Activated CD4-positive, alpha-beta T cell treated with anti-CD3 and anti-CD28 coated beads for 4 hours (primary cell): Measurements from ENCODE around the gene GALNT9.
"Not testable (repeated sequence)": the region's sequence is repeated elsewhere in the genome, so short reads cannot be mapped to it uniquely, and the experiment has no call there.

Experiments
- DNase-seq, 2 donors: peaks; one replicate each; pipeline ENCODE4 v3.0.0-alpha.2; 2020

The GALNT9 gene

GRCh38 chr12:132278401-132279183 is 50.8 kb downstream of the GALNT9 start:
- DNase-seq, result no peak

GRCh38 chr12:132277949-132278348 is 51.4 kb downstream of the GALNT9 start:
- DNase-seq, result no peak

GRCh38 chr12:132277374-132277941 is 51.9 kb downstream of the GALNT9 start:
- DNase-seq, result no peak

GRCh38 chr12:132276827-132277373 is 52.5 kb downstream of the GALNT9 start:
- no peak for DNase-seq

- DNase-seq, result no peak
Measured at GRCh38 chr12:132276066-132276826, 53.1 kb downstream of the GALNT9 start.

GRCh38 chr12:132275631-132276030 is 53.8 kb downstream of the GALNT9 start:
- DNase-seq, result no peak

- DNase-seq, result no peak
Measured at GRCh38 chr12:132275110-132275531, 54.3 kb downstream of the GALNT9 start.

- DNase-seq, result no peak
Measured at GRCh38 chr12:132273992-132274334, 55.4 kb downstream of the GALNT9 start.

- DNase-seq, result no peak
Measured at GRCh38 chr12:132272711-132273110, 56.7 kb downstream of the GALNT9 start.

- no peak for DNase-seq
Measured at GRCh38 chr12:132271755-132272092, 57.7 kb downstream of the GALNT9 start.

GRCh38 chr12:132270969-132271754 is 58.2 kb downstream of the GALNT9 start:
- DNase-seq, result no peak

- DNase-seq, result no peak
Measured at GRCh38 chr12:132270516-132270915, 58.9 kb downstream of the GALNT9 start.

GRCh38 chr12:132269271-132269968 is 60.0 kb downstream of the GALNT9 start:
- DNase-seq, result no peak

- no peak for DNase-seq
Measured at GRCh38 chr12:132268674-132269073, 60.7 kb downstream of the GALNT9 start.

- DNase-seq, result no peak
Measured at GRCh38 chr12:132267873-132268272, 61.5 kb downstream of the GALNT9 start.

GRCh38 chr12:132266802-132267201 is 62.6 kb downstream of the GALNT9 start:
- no peak for DNase-seq

- no peak for DNase-seq
Measured at GRCh38 chr12:132266370-132266769, 63.0 kb downstream of the GALNT9 start.

GRCh38 chr12:132265822-132266221 is 63.6 kb downstream of the GALNT9 start:
- not testable (repeated sequence) for DNase-seq

GRCh38 chr12:132265056-132265800 is 64.2 kb downstream of the GALNT9 start:
- DNase-seq, result no peak

GRCh38 chr12:132264086-132265010 is 65.0 kb downstream of the GALNT9 start:
- no peak for DNase-seq
